ENCODE results near the gene ERC2.

DNA sequence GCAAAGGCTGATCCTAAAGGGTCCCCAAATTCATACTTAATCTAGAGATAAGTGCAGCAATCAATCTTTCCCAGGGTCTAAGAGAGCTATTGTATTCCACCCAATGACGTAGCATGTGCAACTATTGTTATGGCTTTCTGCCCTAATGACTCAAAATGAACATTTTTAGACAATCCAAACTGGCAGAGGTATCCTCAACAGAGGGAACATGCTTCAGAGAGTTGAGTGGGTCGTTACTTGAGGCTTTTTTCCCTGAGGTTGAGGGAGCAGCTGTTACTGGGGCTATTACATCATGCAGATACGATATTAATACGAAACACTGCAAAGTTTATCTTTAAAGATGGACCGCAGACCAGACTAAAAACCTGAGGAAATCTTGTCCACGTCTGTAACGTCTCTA lies 702.9 kb downstream of the ERC2 start:
- TF ChIP-seq, protein P1, sequence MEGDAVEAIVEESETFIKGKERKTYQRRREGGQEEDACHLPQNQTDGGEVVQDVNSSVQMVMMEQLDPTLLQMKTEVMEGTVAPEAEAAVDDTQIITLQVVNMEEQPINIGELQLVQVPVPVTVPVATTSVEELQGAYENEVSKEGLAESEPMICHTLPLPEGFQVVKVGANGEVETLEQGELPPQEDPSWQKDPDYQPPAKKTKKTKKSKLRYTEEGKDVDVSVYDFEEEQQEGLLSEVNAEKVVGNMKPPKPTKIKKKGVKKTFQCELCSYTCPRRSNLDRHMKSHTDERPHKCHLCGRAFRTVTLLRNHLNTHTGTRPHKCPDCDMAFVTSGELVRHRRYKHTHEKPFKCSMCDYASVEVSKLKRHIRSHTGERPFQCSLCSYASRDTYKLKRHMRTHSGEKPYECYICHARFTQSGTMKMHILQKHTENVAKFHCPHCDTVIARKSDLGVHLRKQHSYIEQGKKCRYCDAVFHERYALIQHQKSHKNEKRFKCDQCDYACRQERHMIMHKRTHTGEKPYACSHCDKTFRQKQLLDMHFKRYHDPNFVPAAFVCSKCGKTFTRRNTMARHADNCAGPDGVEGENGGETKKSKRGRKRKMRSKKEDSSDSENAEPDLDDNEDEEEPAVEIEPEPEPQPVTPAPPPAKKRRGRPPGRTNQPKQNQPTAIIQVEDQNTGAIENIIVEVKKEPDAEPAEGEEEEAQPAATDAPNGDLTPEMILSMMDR (IDR thresholded peaks at IDR 0.05; ENCODE audit: low read depth, low read length), result no peak
- no peak for TF ChIP-seq POLR2A (IDR thresholded peaks at IDR 0.05; ENCODE audit: extremely low read depth, insufficient read length)

Measured in NB4 (cell line).